Activated CD8-positive, alpha-beta T cell treated with anti-CD3 and anti-CD28 coated beads for 36 hours (primary cell): ENCODE results near the gene HLA-DOA. TPM values are rescaled to one million over a fixed set of nuclear protein-coding genes. Genes with fewer than 3 reads are reported as not detected.

Source experiments
- ATAC-seq: fragments of 200-7000 bp; cut with Tn5 transposase; one replicate; pipeline ENCODE4 v1.10.0; 2021; ENCODE audit warnings: mild to moderate bottlenecking, moderate library complexity
- CTCF ChIA-PET: fragments of 350-600 bp; sonication (Branson Sonifier 250); formaldehyde crosslinking; loops from one replicate; lab custom pipeline; 2021; ENCODE audit warnings: antibody characterized with exemption; lab: Charles Lee
- POLR2A ChIA-PET: fragments of 350-600 bp; sonication (Branson Sonifier 250); formaldehyde crosslinking; loops from one replicate; lab custom pipeline; 2021; ENCODE audit warnings: antibody characterized with exemption; lab: Charles Lee
- DNase-seq: peaks from one replicate; pipeline ENCODE4 v3.0.0-alpha.2; 2020
- H3K27ac Mint-ChIP-seq: one replicate; pipeline ENCODE4 v1.8.0; 2021; ENCODE audit warnings: mild to moderate bottlenecking, mixed read lengths
- H3K27me3 Mint-ChIP-seq: one replicate; pipeline ENCODE4 v1.8.0; 2021; ENCODE audit warnings: mixed read lengths
- H3K36me3 Mint-ChIP-seq: one replicate; pipeline ENCODE4 v1.8.0; 2021; ENCODE audit warnings: low read depth, mixed read lengths
- H3K4me1 Mint-ChIP-seq: one replicate; pipeline ENCODE4 v1.8.0; 2021; ENCODE audit warnings: low read depth, mixed read lengths
- H3K4me3 Mint-ChIP-seq: one replicate; pipeline ENCODE4 v1.8.0; 2021; ENCODE audit warnings: mild to moderate bottlenecking, moderate library complexity, mixed read lengths
- H3K9me3 Mint-ChIP-seq: one replicate; pipeline ENCODE4 v1.8.0; 2021; ENCODE audit warnings: mixed read lengths
- intact Hi-C: fragments of 100-400 bp; cut with micrococcal nuclease; formaldehyde crosslinking; loops from one replicate; pipeline ENCODE4 v1.10.0; 2022
- total RNA-seq, 2 experiments: library from RNA; stranded (reverse); gene quantifications; one replicate each; pipeline ENCODE4 v1.2.3, GENCODE V29; 2021
- TF ChIP-seq, protein P1 (sequence below): fragments of 200-600 bp; IDR thresholded peaks from one replicate; pipeline ENCODE4 v1.8.0; 2022; ENCODE audit warnings: antibody characterized with exemption, mild to moderate bottlenecking

The HLA-DOA gene
- total RNA-seq, 2 experiments from 2014 or later = 6.4 to 8.1 TPM

DNA sequence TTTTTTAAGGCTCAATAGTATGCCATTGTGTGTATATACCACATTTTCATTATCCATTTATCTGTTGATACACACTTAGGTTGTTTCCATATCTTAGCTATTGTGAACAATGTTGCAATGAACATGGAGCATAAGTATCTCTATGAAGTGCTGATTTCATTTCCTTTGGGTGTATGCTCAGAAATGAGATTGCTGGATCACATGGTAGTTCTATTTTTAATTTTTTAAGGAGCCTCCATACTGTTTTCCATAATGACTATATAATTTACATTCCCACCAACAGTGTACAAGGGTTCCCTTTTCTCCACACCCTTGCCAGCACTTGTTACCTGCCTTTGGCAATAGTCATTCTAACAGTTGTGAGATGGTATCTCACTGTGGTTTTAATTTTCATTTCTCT is 15.1 kb upstream of the HLA-DOA start:
- intact Hi-C loops = no loop called here
- TF ChIP-seq, protein P1, sequence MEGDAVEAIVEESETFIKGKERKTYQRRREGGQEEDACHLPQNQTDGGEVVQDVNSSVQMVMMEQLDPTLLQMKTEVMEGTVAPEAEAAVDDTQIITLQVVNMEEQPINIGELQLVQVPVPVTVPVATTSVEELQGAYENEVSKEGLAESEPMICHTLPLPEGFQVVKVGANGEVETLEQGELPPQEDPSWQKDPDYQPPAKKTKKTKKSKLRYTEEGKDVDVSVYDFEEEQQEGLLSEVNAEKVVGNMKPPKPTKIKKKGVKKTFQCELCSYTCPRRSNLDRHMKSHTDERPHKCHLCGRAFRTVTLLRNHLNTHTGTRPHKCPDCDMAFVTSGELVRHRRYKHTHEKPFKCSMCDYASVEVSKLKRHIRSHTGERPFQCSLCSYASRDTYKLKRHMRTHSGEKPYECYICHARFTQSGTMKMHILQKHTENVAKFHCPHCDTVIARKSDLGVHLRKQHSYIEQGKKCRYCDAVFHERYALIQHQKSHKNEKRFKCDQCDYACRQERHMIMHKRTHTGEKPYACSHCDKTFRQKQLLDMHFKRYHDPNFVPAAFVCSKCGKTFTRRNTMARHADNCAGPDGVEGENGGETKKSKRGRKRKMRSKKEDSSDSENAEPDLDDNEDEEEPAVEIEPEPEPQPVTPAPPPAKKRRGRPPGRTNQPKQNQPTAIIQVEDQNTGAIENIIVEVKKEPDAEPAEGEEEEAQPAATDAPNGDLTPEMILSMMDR = no peak
- Mint-ChIP-seq H3K27ac (no peak overlapping the region), H3K36me3 (no peaks in the 10 kb centered on the region), H3K9me3 (no peaks in the 10 kb centered on the region), H3K27me3 (no peaks in the 10 kb centered on the region), H3K4me3 (no peak overlapping the region), H3K4me1 (peaks cover 14% of the 10 kb centered on the region)
- ChIA-PET CTCF (interaction anchor here (1.2 kb wide), 1 partner anchor 91 kb away, joined by 3 read pairs; no protein-coding TSS in a partner anchor), POLR2A (no interaction called here)
- ATAC-seq (no peak), DNase-seq (no peak)

DNA sequence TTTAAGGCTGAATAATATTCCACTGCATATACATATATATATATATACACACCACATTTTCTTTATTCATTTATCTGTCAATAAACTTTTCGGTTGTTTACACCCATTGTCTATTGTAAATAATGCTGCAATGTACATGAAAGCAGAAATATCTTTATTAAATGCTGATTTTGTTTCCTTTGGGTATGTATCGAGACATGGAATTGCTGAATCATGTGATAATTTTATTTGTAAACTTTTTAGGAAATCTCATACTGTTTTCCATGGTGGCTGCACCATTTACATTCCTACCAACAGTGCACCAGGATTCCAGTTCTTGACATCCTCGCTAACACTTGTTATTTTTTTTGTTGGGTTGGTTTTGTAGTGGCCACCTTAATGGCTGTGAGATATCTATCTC is 14.1 kb upstream of the HLA-DOA start:
- H3K27me3 Mint-ChIP-seq = no peaks in the 10 kb centered on the region
- no peak overlapping the region for H3K4me3 Mint-ChIP-seq
- ChIA-PET CTCF (interaction anchor here (0.8 kb wide), 1 partner anchor 89 kb away, joined by 3 read pairs; no protein-coding TSS in a partner anchor), POLR2A (no interaction called here)
- H3K36me3 Mint-ChIP-seq = no peaks in the 10 kb centered on the region
- H3K9me3 Mint-ChIP-seq = no peaks in the 10 kb centered on the region
- intact Hi-C loops = no loop called here
- H3K4me1 Mint-ChIP-seq = peaks cover 17% of the 10 kb centered on the region
- no peak overlapping the region for H3K27ac Mint-ChIP-seq
- TF ChIP-seq, protein P1 = no peak
- DNase-seq (no peak), ATAC-seq (no peak)

GRCh38 chr6:33021917-33022316 is 12.5 kb upstream of the HLA-DOA start:
- no peak overlapping the region for H3K4me3 Mint-ChIP-seq
- ChIA-PET CTCF (interaction anchor here (1.6 kb wide), 1 partner anchor 27 kb away, joined by 4 read pairs; no protein-coding TSS in a partner anchor), POLR2A (interaction anchor here (0.6 to 1.0 kb wide), 2 partner anchors 14 to 72 kb away, joined by 3 read pairs; no protein-coding TSS in a partner anchor)

GRCh38 chr6:33019372-33019771 is 10.0 kb upstream of the HLA-DOA start:
- no peaks in the 10 kb centered on the region for H3K9me3 Mint-ChIP-seq
- ATAC-seq (no peak), DNase-seq (no peak)
- intact Hi-C loops = loop anchor here (5.0 kb wide), 1 partner anchor 58 kb away; the partner anchor contains the start of gene HLA-DPB1
- ChIA-PET CTCF (interaction anchor here (0.8 to 2.3 kb wide), 10 partner anchors 9 to 230 kb away, joined by 3 to 9 read pairs (median 4); partner anchors contain the start of gene HLA-DPB1), POLR2A (interaction anchor here (0.6 kb wide), 1 partner anchor 65 kb away, joined by 3 read pairs; no protein-coding TSS in a partner anchor)
- H3K36me3 Mint-ChIP-seq = no peaks in the 10 kb centered on the region
- H3K27me3 Mint-ChIP-seq = no peaks in the 10 kb centered on the region
- TF ChIP-seq, protein P1 = no peak
- H3K27ac Mint-ChIP-seq = peak overlapping the region; percentile 72
- peak overlapping the region; percentile 66 for H3K4me3 Mint-ChIP-seq
- peaks cover 21% of the 10 kb centered on the region for H3K4me1 Mint-ChIP-seq

More at GRCh38 chr6:33021917-33022316, 12.5 kb upstream of the HLA-DOA start:
- no peaks in the 10 kb centered on the region for H3K27me3 Mint-ChIP-seq
- intact Hi-C loops = no loop called here
- no peaks in the 10 kb centered on the region for H3K36me3 Mint-ChIP-seq
- H3K27ac Mint-ChIP-seq = no peak overlapping the region
- no peak for DNase-seq
- H3K9me3 Mint-ChIP-seq = no peaks in the 10 kb centered on the region
- H3K4me1 Mint-ChIP-seq = peaks cover 19% of the 10 kb centered on the region
- no peak for ATAC-seq
- TF ChIP-seq, protein P1 = no peak

DNA sequence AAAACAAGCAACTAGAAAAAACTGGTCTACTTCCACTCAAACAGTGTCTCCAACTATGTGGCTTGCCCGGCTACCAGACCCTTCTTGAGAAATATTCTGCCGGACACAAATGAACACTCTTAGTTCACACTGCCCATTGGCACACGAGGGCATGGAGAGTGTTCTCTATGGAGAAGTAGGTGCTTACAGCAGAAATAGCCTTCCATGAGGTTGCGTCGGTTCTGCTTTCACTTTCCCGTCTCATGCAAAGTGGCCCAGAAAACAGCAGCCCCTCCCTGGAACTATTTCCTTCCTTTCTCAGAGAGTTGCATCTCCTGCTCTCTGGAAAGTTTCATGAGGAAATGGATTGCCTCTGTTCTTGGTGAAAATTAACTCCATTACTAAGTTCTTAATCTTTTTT is 9.5 kb upstream of the HLA-DOA start:
- TF ChIP-seq, protein P1 = no peak
- DNase-seq = peak; percentile 64
- ChIA-PET POLR2A (interaction anchor here (0.6 to 0.9 kb wide), 2 partner anchors 54 to 65 kb away, joined by 3 to 4 read pairs; no protein-coding TSS in a partner anchor), CTCF (interaction anchor here (0.8 to 2.3 kb wide), 16 partner anchors 8 to 230 kb away, joined by 3 to 9 read pairs (median 4); partner anchors contain the start of gene HLA-DPB1)
- H3K4me3 Mint-ChIP-seq = peak overlapping the region; percentile 66
- H3K27me3 Mint-ChIP-seq = no peaks in the 10 kb centered on the region
- intact Hi-C loops = loop anchor here (5.0 kb wide), 1 partner anchor 58 kb away; the partner anchor contains the start of gene HLA-DPB1
- no peaks in the 10 kb centered on the region for H3K36me3 Mint-ChIP-seq
- peak overlapping the region; percentile 72 for H3K27ac Mint-ChIP-seq
- peak; percentile 79 for ATAC-seq
- H3K4me1 Mint-ChIP-seq = peaks cover 21% of the 10 kb centered on the region
- H3K9me3 Mint-ChIP-seq = no peaks in the 10 kb centered on the region
